Measurements from ENCODE around the gene HSPA5. TPM values are rescaled to one million over a fixed set of nuclear protein-coding genes. Genes with fewer than 3 reads are reported as not detected.

Gene HSPA5
- total and polyA plus RNA-seq, 2 donors (not counting 1 experiment from before 2014, with no cell fraction given) = 40.1 to 94.5 TPM

GRCh38 chr9:125262294-125262991, 21.3 kb upstream of the HSPA5 start:
- no peak for TF ChIP-seq CTCF (IDR thresholded peaks at IDR 0.05)
- TF ChIP-seq EZH2 (IDR thresholded peaks at IDR 0.05; ENCODE audit: borderline replicate concordance, insufficient read depth, low read depth, low read length, poor library complexity, severe bottlenecking) = no peak
- Histone ChIP-seq H3K9me3 (ENCODE audit: control extremely low read depth in 1 of 3, control insufficient read depth in 2 of 3, insufficient read depth in 1 of 3, low read length in 2 of 3) (peaks cover 0 to 18% (median 7%) of the 10 kb centered on the region in 3 donors), H3K27ac (ENCODE audit: low read length in 2 of 2) (peak overlapping the region; percentile 96 to 100), H3K27me3 (replicated peaks in 1 of 4; ENCODE audit: control extremely low read depth in 1 of 4, control insufficient read depth in 3 of 4, insufficient read depth in 4 of 4, low read length in 3 of 4) (no peaks in the 10 kb centered on the region), H3K4me1 (ENCODE audit: control insufficient read depth in 2 of 2, insufficient read depth in 2 of 2, low read length in 2 of 2) (peaks cover 20 to 27% of the 10 kb centered on the region in 2 donors), H3K9ac (ENCODE audit: low read length) (peak overlapping the region; percentile 99), H3K4me2 (replicated peaks; ENCODE audit: low read depth, low read length, poor library complexity, severe bottlenecking) (peak overlapping the region; percentile 93), H3K79me2 (ENCODE audit: control insufficient read depth, insufficient read depth, low read length) (peaks cover 55% of the 10 kb centered on the region), H3K4me3 (ENCODE audit: control extremely low read depth in 1 of 5, extremely low read depth in 1 of 5, insufficient read depth in 1 of 5, low read depth in 2 of 5, low read length in 4 of 5) (peak overlapping the region; percentile 58 to 100 (median 88)), H3K36me3 (replicated peaks in 1 of 2; ENCODE audit: control extremely low read depth in 1 of 2, control insufficient read depth in 1 of 2, extremely low read depth in 1 of 2, insufficient read depth in 2 of 2, low read length in 1 of 2) (peaks cover 2 to 8% of the 10 kb centered on the region in 2 experiments), H4K20me1 (ENCODE audit: control insufficient read depth, insufficient read depth, low read length, poor library complexity, severe bottlenecking) (peaks cover 24% of the 10 kb centered on the region), H2AFZ (ENCODE audit: insufficient read depth, low read depth, low read length, poor library complexity, severe bottlenecking) (peak overlapping the region; percentile 98)
- H3K4me3 Mint-ChIP-seq = peak overlapping the region; percentile 99
- no peaks in the 10 kb centered on the region for H3K9me3 Mint-ChIP-seq (ENCODE audit: insufficient read depth)
- H3K27me3 Mint-ChIP-seq = no peaks in the 10 kb centered on the region
- ATAC-seq (ENCODE audit: low read depth) (no peak), DNase-seq (no peak)
- H3K27ac Mint-ChIP-seq = peak overlapping the region; percentile 100
- 80% methylated on average over 1 of the region's 11 CpGs for WGBS (ENCODE audit: insufficient coverage)
- peaks cover 44% of the 10 kb centered on the region for H3K4me1 Mint-ChIP-seq
- POLR2A ChIA-PET = interaction anchor here (1.1 kb wide), 1 partner anchor 21 kb away, joined by 4 read pairs; the partner anchor contains the start of gene HSPA5
- CTCF ChIA-PET = interaction anchor here (1.0 to 1.9 kb wide), 2 partner anchors 18 to 63 kb away, joined by 3 to 8 read pairs; no protein-coding TSS in a partner anchor
- intact Hi-C loops (cut with micrococcal nuclease) = loop anchor here (5.0 kb wide), 3 partner anchors 320 to 845 kb away; partner anchors contain the start of genes GOLGA1, NR6A1 and PSMB7
